Fibroblast of the aortic adventitia (primary cell): ENCODE data around the gene P3H4. TPM values are rescaled to one million over a fixed set of nuclear protein-coding genes. Genes with fewer than 3 reads are reported as not detected.

Experiments used
- DNase-seq: peaks from one replicate; pipeline ENCODE4 v3.0.0-alpha.2; 2010; ENCODE audit warnings: low read depth
- H3K4me3 ChIP-seq: 2 replicates; pipeline ENCODE4 v1.5.1; 2011; ENCODE audit warnings: low read depth, mild to moderate bottlenecking, control low read depth, low read length, moderate library complexity
- total RNA-seq: library from RNA; depleted of rRNA; stranded (reverse); fragments of >200 nt; gene quantifications from 2 replicates; pipeline ENCODE4 v1.2.3, GENCODE V29; 2012; ENCODE audit warnings: low replicate concordance
- TF ChIP-seq, protein P1 (sequence below): IDR thresholded peaks from 2 replicates; pipeline ENCODE4 v1.5.1; 2011; ENCODE audit warnings: mild to moderate bottlenecking, low read length, control low read depth, inconsistent platforms; ENCODE audit not compliant: insufficient read depth

Gene P3H4
- total RNA-seq, 1 donor = 35.5 TPM

DNA sequence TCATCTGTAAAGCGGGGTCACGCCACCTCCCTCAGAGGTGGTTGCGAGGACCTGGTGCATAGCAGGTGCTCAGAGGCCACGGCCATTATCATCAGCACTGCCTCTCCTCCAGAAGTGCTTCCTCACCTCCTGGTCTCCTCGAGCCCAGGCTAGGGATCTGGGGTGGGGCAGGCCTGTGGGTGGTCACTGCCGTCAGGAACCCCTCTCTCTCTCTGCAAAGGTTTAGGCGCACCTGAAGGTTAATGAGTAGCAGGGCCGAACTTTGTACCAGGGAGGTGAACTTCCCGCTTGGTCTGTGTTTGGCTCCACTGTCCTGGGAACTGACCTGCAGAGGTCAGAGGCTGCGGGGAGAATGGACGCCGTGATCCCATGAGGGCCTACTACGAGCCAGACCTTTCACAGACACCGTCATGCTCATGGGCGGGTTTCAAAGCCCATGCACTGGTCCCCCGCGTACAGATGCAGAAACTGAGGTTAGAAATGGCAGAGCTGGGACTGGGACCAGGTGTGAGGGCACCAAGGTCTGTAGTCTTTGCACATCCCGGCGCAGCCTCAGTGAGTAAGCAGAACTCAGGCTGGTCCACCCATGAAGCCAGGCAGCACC lies 39.1 kb downstream of the P3H4 start:
- no peak overlapping the region for H3K4me3 ChIP-seq
- TF ChIP-seq, protein P1, sequence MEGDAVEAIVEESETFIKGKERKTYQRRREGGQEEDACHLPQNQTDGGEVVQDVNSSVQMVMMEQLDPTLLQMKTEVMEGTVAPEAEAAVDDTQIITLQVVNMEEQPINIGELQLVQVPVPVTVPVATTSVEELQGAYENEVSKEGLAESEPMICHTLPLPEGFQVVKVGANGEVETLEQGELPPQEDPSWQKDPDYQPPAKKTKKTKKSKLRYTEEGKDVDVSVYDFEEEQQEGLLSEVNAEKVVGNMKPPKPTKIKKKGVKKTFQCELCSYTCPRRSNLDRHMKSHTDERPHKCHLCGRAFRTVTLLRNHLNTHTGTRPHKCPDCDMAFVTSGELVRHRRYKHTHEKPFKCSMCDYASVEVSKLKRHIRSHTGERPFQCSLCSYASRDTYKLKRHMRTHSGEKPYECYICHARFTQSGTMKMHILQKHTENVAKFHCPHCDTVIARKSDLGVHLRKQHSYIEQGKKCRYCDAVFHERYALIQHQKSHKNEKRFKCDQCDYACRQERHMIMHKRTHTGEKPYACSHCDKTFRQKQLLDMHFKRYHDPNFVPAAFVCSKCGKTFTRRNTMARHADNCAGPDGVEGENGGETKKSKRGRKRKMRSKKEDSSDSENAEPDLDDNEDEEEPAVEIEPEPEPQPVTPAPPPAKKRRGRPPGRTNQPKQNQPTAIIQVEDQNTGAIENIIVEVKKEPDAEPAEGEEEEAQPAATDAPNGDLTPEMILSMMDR = no peak
- DNase-seq = no peak

DNA sequence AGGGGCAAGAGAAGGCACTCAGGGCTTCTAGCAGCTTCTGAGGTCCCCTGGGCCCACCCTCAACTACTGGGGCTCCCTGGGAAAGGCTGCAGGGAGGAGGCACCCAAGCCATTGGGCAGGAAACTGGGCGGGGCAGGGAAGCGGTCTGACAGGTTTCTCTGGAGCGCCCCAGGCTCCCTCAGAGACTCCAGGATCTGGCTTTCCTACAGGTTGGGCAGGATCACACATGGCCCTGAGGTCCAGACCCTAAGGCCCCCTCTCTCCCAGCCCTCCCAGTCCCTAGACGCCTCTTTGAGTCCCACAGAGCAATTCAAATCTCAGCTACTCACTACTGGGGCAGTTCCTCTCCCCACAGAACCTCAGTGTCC lies 39.5 kb downstream of the P3H4 start:
- DNase-seq = no peak
- no peak overlapping the region for H3K4me3 ChIP-seq
- TF ChIP-seq, protein P1 = no peak

DNA sequence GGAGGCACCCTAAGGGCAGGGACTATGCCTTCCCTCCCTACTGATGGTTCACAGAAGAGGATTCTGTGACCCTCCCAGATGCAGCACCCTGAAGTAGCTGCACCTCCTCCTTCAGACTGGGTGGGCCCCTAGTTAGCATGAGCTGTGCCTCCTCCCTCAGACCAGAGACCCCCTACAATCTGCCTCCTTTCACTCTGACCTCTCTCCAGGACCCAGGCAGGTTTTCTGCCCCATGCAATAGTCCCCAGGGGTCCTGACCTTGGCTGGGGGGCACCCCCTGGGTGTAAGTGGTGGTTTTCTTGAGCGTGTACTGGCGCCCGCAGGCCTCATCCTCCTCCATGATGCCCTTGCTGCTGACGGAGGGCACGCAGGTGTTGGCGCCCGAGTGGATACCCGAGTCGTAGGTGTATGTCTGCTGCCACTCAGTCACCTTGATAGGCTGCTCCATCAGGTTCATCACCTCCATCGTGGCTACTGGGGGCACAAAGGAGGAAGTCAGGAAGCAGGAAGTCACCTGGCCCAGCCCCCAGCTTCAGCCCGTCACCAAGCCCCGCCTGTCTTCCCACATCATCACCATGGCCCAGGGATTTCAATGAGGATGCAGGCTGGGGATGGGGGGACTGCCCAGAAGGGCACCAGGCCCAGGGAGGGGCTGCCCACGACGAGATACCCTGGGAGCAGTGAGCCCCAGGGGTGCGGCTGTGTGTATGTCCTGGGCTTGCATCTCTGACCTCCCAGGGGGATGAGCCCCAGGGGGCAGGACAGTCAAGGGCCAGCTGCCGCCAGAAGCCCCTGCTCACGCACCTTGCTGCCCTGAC lies 40.2 kb downstream of the P3H4 start:
- TF ChIP-seq, protein P1 = no peak
- DNase-seq = no peak

DNA sequence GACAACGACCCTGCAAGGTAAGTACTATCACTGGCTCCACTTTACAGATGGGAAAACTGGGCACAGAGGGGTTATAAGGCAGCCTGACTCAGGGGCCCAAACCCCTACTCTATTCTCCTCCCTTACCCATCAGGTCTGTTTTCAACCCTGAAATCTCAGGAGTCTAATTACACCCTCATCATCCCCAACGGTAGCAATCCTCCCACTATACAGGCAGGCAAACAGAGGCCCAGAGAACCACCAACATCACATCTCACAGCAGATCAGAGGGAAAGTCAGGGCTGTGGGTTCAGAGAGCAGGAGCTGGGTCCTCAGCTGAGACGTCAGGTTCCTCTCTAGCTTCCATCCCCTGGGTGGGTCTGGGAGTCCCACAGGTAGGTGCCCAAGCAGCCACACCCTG lies 41.8 kb downstream of the P3H4 start:
- no peak for DNase-seq
- TF ChIP-seq, protein P1 = no peak
- no peak overlapping the region for H3K4me3 ChIP-seq

More for the DNA sequence above, 40.2 kb downstream of the P3H4 start:
- no peak overlapping the region for H3K4me3 ChIP-seq

DNA sequence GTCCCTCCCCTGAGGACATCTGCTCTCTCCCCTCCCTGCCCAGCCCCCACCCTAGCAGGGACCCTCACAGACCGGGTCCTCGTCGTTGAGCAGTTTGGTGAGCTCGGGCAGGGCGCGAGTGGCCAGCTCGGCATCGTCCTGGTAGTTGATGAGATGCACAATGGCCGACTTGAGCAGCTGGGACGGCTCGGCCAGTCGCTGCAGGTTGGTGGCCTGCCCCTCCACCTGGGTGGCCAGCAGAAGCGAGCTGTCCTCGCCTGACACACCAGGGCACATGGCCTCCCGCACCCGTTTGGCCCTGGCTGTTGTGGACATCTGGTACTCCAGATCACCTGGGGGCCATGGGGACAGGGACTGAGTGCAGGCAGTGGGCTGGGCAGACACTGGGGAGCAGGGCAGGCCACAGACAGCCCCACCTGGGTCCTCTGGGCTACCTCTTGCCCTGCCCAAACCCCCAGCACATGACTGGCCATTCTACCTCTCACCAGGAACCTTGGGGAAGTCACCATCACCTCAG lies 42.3 kb downstream of the P3H4 start:
- no peak overlapping the region for H3K4me3 ChIP-seq
- TF ChIP-seq, protein P1 = no peak
- DNase-seq = no peak

DNA sequence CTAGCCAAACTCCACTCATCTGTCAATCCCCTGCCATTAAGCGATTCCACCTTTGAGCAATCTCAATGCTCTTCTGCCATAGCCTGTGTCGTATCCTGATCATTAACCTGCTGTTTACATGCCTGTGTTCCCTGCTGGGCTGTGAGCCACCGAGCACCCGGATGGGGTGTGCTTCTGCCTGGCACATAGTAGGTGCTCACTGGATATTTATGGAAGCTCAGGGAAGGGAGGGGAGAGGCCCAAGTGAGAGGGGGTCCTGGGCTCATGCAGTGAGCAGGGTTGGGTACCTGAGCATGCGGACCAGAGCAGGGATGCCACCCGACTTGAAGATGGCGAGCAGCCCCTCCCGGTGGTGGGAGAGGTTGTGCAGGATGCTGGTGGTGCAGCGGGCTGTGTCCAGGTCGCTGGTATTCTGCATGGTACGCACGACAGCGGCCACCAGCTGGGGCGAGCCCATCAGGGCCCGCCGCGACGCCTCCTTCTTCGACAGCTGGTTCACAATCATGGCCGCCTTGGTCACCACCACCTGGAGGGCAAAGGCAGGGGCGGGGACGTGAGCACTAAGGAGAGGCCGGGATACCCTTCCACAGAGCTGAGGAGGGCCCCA lies 43.0 kb downstream of the P3H4 start:
- no peak overlapping the region for H3K4me3 ChIP-seq
- no peak for DNase-seq
- TF ChIP-seq, protein P1 = no peak
